ENCODE results near the gene INPP4A. TPM values are rescaled to one million over a fixed set of nuclear protein-coding genes. Genes with fewer than 3 reads are reported as not detected.
"Not testable (repeated sequence)": the region's sequence is repeated elsewhere in the genome, so short reads cannot be mapped to it uniquely, and the experiment has no call there.

INPP4A gene
- total RNA-seq, 1 donor, result 26.8 TPM

DNA sequence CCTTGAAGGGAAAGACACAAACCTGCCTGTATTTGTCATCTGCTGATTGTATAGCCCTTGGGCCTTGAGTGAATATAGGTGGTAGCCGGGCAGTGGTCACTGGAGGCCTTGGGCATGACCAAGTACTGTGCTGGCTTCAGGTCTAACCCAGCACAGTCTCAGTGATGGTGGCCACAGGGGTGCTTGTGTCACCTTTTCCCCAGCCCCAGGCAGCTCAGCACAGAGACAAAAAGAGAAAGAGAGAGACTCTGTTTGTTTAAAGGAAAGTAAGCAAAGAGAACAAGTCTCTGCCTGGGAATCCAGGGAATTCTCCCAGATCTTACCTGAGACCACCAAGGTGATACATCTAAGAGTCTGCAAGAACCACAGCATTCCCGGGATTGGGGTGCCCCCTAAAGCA lies 39.4 kb upstream of the INPP4A start:
- no peak for DNase-seq (ENCODE audit: low read depth)
- TF ChIP-seq, protein P1, sequence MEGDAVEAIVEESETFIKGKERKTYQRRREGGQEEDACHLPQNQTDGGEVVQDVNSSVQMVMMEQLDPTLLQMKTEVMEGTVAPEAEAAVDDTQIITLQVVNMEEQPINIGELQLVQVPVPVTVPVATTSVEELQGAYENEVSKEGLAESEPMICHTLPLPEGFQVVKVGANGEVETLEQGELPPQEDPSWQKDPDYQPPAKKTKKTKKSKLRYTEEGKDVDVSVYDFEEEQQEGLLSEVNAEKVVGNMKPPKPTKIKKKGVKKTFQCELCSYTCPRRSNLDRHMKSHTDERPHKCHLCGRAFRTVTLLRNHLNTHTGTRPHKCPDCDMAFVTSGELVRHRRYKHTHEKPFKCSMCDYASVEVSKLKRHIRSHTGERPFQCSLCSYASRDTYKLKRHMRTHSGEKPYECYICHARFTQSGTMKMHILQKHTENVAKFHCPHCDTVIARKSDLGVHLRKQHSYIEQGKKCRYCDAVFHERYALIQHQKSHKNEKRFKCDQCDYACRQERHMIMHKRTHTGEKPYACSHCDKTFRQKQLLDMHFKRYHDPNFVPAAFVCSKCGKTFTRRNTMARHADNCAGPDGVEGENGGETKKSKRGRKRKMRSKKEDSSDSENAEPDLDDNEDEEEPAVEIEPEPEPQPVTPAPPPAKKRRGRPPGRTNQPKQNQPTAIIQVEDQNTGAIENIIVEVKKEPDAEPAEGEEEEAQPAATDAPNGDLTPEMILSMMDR (IDR thresholded peaks at IDR 0.05; ENCODE audit: insufficient read depth, low read depth, low read length), result no peak
- no peak overlapping the region for H3K4me3 ChIP-seq (ENCODE audit: low read depth, low read length)

DNA sequence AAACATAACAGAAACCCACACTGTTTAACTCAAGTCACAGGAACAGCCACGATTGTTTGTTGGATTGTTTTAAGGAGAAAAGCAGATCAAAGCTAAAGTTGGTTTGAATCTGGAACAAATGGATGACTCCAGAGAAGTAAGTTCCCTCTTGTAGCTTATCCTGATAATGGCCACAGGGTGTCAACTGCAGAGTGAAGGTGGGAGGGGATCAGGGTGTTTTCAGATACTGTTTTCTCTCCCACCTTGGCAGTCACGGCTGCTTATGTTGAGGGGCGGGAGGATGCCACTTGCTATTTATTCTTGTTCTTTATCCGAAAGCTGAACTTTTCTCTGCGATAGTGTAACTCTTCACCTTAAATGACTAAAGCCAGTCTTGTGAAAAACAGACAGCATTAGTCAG lies 36.5 kb upstream of the INPP4A start:
- DNase-seq (ENCODE audit: low read depth), result no peak
- TF ChIP-seq, protein P1 (IDR thresholded peaks at IDR 0.05; ENCODE audit: insufficient read depth, low read depth, low read length), result no peak
- no peak overlapping the region for H3K4me3 ChIP-seq (ENCODE audit: low read depth, low read length)

DNA sequence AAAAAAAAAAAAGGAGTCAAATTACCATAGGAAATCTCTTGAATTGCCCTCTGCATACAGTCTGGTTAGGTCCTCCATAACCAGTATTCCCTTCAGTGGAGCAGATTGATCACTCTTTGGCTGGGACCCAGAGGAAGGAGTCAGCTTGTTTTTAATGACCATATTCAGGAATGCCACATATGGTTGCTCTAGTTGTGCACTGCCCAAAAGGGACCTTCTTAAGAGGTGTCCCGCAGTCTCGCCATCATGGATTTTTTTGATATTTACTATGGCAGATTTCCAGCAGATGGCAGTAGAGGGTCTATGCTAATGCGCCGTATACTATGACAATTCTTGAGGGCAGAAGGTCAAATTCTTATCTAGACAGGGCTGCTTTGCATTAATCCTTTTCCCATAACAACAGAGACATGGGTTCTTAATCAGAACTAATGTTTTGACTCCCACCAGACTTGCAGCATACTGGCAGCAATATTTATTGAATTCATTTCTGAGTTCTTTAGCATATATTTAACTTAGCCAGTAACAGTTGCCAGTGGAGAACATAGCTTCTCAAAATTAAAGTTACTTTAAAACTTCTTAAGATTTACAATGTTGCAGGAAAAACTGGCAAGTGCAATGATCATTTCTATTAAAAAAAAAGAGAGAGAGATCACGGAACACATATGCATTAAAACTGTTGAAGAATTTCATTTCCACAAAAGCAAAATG lies 31.8 kb upstream of the INPP4A start:
- TF ChIP-seq, protein P1 (IDR thresholded peaks at IDR 0.05; ENCODE audit: insufficient read depth, low read depth, low read length), result peak; percentile 83
- DNase-seq (ENCODE audit: low read depth), result peak; percentile 76
- H3K4me3 ChIP-seq (ENCODE audit: low read depth, low read length), result no peak overlapping the region

DNA sequence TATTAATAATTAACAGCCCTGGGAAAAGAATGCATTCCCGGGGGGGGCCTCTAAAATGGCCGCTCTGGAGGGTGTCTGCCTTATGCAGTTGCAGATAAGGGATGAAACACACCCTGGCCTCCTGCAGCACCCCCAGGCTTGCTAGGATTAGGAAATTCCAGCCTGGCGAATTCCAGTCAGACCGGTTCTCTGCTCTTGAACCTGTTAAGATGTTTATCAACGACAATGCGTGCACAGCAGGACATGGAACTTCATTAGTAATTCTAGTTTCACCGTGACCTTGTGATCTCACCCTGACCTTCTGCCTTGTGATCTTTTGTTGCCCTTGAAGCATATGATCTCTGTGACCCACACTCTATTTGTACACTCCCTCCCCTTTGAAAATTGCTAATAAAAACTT lies 30.4 kb upstream of the INPP4A start:
- not testable (repeated sequence) for H3K4me3 ChIP-seq (ENCODE audit: low read depth, low read length); DNase-seq (ENCODE audit: low read depth)

DNA sequence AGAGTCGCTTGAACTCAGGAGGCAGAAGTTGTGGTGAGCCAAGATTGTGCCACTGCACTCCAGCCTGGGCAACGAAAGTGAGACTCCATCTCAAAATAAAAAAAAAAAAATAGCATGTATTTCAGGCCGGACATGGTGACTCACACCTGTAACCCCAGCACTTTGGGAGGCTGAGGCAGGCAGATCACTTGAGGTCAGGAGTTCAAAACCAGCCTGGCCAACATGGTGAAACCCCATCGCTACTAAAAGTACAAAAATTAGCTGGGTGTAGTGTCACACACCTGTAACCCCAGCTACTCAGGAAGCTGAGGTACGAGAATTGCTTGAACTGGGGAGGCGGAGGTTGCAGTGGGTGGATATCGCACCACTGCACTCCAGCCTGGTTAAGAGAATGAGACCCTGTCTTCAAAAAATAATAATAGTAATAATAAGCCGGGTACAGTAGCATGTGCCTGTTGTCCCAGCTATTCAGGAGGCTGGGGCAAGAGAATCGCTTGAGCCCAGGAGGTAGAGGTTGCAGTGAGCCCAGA lies 28.9 kb upstream of the INPP4A start:
- not testable (repeated sequence) for DNase-seq (ENCODE audit: low read depth); H3K4me3 ChIP-seq (ENCODE audit: low read depth, low read length)

DNA sequence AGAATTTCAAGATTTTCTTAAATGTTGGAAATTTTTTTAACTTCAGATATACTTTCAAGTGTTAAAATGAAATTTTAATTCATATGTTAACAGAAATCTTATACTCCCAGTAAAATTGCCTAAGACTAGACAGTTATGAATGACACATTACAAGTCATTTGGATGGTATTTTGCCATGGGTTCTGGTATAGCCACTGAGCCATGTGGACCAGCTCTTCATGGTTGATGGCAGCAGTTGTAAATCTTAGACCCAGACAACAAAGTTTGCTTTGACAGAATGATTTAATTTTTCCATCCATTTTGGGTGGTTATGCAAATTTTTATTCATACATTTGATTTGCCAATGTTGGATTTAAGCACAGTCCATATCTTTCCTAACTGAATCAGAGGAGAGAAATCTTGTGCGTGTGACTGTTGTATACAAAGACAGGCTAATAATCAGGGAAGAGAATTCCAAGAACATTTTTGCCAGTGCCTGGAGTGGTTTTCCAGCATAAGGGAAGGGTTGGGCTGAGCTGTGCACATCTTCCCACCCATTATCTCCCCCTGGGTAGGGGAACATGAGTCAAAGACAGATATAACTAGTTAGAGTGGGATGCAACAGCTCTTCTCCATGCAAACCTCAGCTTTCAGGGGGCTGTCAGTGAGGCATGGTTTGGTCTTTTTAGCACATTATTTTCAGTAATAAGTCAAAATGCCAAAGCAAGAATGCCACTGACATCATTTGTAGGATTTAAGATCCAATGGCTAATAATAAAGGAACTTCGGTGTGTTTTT lies 28.1 kb upstream of the INPP4A start:
- DNase-seq (ENCODE audit: low read depth), result no peak
- no peak overlapping the region for H3K4me3 ChIP-seq (ENCODE audit: low read depth, low read length)
- TF ChIP-seq, protein P1 (IDR thresholded peaks at IDR 0.05; ENCODE audit: insufficient read depth, low read depth, low read length), result no peak

DNA sequence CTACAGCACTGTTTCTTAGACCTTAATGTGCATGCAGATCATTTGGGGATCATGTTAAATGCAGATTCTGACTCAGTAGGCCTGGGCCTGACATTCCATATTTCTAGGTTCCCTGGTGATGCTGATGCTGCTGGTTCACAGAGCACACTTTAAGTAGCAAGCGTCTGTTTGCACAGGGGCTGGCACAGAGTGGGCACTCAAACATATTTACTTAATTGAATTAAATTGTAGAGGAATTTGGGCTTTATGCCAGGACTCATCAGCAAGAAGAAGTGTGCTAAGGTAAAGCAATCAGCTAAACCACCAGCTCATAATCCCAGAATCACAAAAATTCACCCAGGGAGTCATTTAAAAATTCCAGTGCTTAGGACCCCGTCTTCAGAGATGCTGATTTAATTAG lies 25.1 kb upstream of the INPP4A start:
- no peak for DNase-seq (ENCODE audit: low read depth)
- TF ChIP-seq, protein P1 (IDR thresholded peaks at IDR 0.05; ENCODE audit: insufficient read depth, low read depth, low read length), result no peak
- H3K4me3 ChIP-seq (ENCODE audit: low read depth, low read length), result no peak overlapping the region

All from fibroblast of villous mesenchyme (primary cell).